GM19025 (cell line): Measurements from ENCODE around the gene GSN.

ENCODE experiments used
- ATAC-seq: cut with Tn5 transposase; IDR thresholded peaks from one replicate; pipeline ENCODE4 v1.9.1; 2021; ENCODE audit warnings: mild to moderate bottlenecking, low read depth, moderate library complexity; ENCODE audit not compliant: unreplicated experiment

The GSN gene

DNA sequence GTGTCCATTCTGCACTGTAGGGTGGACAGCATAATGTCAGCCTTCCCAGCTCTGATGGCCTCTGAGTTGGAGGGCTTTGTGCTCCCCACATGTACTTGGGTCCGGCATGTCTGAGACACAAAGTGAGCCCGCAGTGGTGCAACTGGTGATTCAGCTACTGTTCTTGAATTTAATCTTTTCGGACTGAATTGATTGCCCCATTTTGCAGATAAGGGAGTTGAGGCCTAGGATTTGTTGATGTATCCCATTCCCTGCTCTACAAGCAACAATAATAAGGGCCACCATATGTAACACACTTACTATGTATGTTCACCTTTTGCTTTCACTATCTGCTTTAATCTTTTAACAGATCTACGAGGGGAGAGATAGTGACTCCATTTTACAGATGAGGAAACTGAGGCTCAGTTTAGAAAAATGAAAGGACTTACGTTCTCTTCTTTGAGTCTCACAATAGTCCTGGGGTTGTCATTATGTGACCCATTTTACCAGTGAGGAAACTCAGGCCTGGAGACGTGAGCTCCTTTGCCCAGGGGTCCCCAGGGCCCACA lies 4.5 kb downstream of the GSN start:
- no peak for ATAC-seq

DNA sequence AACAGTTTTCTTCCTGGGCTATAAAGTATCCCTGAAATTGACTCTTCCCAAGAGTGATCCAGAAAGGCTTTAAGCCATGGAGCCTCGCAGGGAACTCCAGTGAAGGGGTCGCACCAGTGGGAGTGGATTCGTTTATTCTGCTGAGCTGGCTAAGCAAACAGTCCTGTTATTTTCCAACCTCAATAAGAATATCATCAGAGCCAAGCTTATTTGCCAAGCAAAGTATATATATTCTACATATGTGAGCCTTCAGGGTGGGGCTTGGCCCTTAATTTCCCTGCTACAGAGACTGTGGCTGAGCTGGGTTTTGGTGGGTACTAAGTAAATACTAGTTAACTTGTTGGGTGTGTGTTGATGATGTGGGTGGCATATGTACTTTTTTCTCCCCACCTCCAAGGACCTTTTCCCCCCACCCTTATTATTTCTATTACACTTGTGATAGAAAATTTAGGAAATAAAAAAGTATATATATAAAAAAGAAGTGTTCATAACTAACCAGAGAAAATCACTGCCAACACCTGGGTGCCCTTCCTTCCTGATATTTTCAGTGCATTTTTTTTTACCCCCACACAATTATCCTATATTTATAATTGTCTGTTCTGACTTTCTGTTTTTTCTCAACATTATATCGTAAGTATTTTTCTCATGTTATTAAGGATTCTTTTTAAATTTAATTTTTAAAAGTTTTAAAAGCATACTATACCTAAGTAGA lies 5.3 kb downstream of the GSN start:
- ATAC-seq, result no peak

DNA sequence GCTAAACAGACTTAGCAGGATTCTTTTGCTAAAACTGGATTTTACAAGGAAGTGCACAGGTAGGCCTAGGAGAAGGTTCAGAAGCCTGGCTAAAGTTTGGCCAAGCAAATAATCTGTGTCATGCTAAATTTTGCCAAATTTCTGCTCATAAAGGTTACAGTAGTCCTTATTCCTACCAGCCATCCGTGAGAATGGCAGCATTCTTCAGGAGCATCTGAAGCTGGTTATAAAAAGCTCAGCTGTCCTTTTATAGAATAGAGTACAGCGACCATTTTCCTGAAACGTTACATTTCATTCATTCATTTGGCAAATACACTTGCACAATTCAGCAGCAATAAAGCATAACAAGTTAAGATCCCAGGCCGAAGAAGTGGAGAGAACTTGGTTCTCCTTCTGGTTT lies 6.9 kb downstream of the GSN start:
- no peak for ATAC-seq

DNA sequence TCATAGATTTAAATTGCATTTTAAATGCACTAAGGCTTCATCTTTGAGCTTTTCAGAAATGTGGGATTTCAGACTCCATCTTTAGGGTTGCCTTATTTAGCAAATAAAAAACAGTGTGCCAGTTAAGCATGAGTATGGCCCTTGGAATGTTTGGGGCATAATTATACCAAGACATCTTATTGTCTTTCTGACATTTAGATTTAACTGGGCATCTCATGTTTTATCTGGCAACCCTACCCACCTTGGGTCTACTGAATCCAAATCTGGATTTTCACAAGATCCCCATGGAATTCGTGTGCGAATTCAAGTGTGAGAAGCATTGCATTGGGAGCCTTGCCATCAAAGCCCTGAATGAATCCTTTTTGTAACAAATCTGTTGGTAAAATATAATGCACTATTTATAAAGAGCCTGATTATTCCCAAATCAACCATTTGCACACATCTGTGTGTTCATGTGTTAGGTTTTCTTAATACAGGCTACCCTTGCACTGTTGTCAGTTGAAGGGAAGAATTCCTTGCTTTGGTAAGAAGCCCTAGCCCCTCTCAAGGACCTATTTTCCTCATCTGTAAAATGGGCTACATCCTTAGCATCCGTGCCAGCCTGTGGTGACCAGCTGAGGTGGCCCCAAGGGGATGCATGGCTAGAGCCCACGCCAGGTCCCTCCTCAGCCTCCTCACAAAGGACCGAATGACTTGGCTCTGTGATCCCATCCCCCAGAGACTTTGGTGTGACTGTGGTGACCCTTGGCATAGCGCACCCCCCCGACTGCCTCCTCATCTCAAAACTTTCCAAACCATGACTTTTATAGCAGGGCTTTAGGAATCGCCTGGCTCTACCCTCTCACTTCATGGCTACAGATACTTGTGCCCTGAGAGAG lies 8.1 kb downstream of the GSN start:
- ATAC-seq, result no peak

DNA sequence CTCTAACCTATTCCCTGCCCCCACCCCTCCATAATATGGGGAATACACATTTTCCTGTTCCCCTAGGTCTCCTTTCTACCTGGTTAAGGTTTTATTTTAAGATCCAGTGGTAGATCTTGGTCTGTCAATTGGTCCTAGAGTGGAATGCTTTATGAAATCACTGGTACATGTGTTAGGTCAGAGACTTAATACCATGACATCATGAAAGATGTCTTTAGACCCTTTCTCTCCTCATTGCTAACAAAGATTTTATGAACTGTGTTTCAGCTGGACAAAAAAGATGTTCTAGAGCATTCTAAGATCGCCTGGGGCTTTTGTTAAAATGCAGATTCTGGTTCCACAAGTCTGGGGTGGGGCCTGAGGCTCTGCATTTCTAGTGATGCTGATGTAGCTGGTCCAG lies 9.1 kb downstream of the GSN start:
- no peak for ATAC-seq

DNA sequence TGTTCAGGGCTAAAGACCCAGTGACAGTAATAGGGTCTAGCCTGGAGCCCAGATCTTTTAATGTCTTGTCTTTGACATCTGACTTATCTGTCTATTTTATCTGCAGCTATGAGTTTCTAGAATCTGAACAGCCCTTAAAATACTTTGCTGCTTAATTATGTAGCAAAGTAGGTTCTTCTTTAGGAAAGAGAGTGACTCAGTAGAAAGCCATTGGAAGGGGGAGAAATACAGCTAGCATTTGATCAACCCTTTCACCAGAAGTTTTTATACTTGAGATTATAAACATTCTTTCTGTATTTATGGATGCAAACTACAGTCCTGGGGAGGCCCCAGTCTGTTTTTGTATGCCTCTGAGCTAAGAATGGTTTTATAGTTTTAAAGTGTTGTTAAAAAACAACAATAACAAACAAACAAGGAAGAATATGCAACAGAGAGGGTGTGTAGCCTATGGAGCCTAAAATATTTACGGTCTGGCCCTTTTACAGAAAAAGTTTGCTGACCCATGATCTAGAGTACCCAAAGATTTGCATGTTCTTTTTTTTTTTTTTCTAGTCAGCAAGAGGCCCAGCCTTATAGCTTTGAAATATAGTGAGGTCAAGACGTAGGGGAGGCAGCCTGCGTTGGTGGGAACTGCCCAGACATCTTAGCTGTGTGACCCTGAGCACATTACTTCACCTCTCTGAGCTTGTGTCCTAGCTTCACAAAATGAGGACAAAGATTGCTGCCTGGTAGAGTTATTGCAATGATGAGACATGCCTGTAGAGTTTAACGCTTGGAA lies 9.7 kb downstream of the GSN start:
- ATAC-seq, result no peak

DNA sequence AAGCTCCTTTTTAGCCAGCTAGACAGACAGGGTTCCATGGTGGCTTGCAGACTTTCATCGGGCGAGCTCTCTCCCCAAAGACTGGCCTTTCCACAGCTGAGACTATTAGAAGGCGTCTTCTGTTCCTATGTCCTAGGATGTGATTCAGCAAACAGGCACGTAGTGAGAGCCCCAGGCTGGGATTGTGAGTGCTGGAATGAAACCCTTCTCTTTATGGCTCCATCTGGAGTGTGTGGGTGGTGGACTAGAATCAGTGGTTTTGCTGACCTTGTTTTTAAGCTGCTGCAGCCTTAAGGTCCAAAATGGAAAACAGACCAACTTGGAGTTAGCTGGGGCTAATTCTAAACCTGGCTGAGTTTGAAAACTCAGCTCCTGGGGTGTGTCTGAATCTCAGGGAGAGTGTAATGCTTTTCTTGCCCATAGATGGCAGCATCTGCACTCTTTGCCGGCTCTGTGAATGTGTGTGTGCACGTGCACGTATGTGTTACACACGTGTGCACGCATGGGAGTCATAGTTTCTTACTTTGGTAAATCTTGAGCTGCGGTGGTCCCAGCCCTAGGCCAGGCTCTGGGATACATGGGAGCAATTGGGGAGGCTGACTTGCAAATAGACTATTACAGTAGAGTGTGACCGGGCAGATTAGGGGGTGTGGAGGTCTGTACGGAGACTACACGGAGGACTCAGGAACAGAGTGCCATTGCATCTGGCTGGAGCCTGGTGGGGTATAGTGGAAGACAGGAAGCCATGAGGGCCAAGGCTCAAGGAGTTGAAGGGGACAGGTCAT lies 10.7 kb downstream of the GSN start:
- no peak for ATAC-seq

DNA sequence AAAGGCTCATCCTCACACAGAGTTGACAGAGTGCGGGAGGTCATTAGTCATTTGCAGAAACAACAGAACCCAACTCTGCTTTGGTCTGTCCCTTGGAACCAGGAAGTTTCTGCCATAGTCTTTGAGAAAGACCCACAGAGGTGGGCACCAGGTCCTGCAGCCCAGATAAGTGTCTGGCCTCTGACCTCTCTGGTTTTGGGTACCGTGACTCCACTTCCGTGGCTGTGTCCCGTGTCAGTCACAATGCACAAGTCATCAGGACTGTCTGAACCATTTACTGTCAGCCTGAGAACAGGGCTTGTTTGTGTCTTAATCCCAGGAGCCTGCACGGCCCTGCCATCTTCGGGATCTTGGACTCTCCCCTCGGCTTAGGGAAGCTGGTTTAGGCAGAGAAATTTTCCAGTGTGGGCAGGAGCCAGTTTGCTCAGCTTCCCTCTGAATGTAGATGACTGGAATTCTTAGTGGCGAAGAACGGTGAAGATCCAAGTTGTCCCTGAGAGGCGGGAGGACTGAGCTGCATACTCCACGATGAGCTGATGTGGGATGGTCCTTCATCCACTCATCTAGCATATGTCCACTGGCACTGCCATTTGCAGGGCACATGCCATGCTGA lies 11.9 kb downstream of the GSN start:
- ATAC-seq, result no peak

DNA sequence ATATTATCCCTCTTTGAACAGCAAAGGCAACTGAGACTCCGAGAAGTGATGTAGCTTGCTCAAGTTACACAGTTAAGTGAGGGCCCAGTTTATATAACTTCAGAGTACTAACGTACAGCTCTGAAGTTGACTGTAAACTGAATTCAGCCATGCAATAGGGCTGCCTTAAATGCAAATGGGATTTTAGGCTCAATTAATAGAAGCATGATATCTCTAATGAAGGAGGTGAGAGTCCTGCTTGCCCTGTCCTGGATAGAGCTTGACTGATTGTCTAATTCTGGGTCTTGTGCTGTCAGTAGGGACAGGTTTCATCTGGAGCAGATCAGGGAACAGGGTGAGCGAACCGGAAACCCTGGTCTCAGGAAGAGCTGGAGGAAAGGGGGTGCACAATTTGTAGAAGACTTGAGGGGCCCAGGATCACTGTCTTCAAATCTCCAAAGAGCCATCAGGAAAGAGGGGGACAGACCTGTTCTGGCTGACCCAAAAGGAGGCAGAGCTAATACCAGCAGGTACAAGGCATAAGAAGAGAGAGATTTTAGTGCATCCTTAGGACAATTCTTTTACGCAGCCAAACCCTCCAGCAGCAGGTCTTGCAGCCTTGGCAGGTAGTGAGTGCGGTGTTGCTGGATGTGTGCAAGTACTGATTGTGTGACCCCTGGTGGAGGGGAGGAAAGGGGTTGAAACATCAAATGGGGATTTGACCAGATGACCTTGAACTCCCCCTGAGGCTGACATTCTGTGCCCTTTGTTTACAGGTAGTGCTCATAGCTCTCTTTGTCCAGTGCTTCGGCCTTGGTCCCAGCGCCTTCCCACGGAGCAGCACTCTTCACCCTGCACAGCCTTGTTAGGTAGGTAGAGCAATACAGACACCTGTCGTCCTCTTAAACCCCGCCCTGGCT lies 13.0 kb downstream of the GSN start:
- no peak for ATAC-seq

DNA sequence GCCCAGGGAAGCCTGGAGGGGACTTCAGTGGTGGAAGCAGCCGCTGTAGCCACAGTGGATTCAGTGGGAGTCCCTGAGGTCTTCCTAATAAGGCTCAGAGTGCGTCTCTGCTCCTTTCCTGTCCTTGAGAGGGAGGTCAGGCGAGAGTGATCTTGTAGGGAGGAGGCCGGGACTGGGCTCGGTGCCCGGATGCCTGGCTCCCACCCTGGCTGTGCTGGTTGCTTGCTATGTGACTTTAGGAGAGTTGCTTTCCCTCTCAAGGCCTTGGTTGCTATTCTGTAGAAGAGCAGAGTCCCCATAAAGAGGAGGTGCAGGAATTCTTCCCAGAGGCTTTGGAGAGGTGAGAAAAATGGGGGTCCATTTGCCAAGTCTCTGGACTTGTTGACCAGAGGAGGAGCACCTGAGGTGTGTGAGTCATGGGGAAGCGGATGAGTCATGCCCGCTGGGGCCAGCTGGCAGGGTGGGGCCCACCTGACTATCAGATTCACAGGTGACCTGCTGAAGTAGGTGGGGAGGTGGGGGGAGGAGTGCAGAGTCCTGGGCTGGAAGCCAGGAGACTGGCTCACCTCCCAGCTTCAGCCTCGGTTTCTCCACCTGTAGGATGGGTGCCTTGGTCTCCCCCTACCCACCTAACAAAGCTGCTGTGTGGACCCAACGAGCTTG lies 13.8 kb downstream of the GSN start:
- no peak for ATAC-seq

DNA sequence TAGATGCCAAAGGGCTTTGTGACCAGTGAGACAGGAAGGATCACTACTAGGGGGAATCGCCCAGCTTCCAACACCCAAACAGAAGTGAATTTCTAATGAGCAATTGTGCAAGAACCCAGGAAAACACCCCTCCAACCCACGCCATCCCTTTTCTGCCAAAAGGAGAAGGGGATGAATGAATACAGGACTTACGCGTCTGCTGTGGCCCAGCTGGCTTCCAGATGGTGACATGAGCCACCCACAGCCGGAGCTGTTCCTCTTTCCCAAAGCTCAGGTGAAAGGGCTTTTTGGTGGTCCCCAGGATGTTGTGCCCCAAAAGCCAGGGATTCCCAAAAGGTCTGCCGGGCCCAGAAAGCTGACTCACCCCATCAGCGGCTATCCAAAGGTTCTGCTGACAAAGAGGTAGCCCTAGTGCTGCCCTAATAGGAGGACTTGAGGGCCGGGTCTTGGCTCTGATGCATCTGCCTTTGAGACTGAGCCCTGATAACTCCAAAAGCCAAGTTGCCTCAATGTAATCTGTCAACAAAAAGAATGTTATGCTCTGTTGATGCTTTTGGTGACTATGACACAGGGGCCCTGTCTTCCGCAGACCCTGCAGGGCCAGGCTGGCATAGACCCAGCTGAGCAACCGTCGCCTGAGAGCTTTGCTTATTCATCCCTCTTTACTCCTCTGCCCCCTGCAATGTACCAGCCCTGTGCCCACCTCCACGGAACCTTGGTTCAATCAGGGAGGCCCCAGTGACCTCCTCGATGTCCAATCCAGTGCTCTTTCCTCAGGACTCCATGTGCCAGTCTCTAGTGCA lies 14.5 kb downstream of the GSN start:
- no peak for ATAC-seq

DNA sequence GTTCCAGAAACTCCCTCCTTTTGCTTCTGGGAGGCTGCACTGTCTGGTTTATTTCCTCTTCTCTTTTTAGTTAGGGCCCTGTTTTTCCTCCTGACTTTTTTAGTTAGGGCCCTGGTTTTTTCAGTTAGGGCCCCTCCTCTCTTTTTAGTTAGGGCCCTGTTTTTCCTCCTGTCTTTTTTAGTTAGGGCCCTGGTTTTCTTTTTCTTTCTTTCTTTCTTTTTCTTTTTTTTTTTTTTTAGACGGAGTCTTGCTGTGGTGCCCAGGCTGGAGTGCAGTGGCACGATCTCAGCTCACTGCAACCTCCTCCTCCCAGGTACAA lies 15.1 kb downstream of the GSN start:
- no peak for ATAC-seq

DNA sequence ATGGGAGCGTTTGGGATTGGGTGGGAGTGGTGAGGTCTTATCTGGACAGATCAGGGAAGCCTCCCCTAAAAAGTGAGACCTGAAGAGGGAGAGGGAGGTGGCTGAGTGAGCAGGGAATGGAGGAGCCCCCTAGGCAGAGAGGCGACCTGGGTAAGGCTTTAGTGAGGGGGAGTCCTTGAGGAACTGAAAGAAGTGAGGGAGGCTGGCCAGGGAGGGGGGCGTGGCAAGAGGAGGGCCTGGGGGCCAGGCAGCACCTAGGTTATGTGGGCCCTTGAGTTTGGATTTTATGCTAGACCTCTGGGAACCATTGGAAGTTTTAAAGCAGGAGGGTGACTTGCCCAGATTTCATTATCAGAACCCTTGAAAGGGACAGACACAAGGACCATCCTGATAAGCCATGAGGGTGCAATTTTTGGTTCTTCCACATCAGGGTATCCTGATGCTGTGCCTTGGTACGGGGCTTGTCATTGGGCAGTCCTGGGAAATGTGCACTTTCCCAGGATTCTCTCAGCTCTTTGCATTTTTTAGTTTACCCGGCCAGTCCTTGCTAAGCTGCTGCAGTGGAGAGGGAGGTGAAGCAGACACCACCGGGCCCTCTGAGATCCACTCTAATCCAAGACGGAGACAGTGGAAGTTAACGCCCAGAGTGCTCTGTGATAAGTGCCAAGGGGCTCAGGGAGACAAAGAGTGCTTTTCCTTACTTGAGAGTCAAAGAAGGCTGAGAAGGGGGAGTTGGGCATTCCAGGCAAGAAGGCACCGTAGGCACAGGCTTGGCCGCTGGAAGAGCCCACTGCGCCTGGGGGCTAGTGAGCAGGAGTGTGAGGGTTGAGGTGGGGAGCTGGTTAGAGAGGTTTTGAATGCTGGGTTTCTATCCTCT lies 16.1 kb downstream of the GSN start:
- no peak for ATAC-seq

DNA sequence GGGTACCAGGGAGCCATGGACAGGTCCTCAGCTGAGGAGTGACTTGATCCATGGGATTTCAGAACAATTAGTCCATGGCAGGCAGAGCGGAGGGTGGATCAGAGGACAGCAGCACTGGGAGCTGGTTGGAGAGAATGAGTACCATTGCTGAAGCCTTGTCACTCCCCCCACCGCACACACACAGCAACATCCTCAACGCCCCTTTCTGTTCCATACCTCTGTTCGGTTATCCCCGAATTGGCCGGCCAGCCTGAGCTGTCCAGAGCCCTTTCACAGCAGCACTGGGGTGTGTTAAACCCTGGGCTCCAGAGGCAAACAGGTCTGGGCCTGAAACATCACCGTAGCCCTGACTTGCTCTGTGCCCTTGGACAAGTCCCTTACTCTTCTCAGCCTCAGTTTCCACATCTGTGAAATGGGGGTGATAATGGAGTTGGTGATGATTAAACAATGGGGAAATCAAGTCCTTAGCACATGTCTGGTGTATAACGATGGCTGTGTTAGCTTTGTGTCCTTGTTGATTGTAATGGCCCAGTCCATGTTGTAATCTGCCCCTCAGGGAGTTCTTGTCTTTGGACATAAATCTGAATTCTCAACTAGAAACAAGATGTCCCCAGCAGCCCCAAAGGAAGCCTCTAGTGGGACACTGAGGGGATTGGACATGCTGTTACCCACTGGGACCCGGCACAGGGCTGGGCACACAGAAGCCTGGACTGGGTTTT lies 16.9 kb downstream of the GSN start:
- ATAC-seq, result no peak

DNA sequence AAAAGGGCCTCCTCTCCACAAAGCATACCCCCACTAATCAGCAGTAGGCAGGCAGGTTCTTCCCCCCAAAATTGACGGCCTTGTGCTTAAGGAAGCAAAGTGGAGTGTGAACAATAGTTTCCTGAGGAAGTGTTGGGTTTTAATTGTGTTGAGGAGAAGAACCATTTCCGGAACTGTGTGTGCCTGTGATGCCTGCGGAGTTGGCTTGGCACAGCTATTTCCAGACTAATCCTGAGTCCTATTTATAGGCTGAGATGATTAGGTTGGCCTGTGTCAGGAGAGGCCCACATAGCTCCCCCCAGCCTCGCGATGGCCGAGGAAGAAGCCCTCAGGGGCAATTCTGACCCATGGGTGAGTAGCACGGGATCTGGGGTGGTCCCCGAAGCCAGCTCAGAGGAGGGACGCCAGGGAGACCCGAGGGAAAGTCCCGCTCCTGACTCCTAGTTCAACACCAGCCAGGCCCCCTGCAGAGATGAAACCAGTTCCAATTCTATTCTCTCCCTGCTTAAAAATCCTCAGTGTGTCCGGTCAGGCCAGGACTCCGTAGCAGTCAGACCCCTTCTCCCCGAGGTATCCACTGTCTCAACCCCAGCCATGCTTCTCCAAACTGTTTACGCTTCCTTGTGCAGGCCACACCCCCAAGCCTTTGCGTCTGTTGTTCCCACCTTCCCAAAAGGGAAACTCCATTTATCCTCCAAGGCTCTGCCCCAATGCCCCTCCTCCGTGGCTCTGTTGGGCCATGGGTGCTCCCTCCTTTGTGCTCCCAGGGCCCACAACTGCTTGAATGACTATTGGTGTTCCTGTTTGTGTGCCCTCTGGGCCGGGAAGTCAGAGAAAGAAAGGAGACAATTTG lies 18.1 kb downstream of the GSN start:
- ATAC-seq, result no peak
